WTC11 (cell line): Measurements from ENCODE around the gene GPR161. TPM values are rescaled to one million over a fixed set of nuclear protein-coding genes. Genes with fewer than 3 reads are reported as not detected.

ENCODE experiments used
- ATAC-seq: fragments of 200-7000 bp; cut with Tn5 transposase; 2 replicates; pipeline ENCODE4 v1.10.0; 2021; ENCODE audit warnings: mild to moderate bottlenecking, moderate library complexity
- CTCF ChIA-PET: fragments of 300-600 bp; sonication (Branson Sonifier 250); formaldehyde crosslinking; loops from one replicate; lab custom pipeline; 2021; ENCODE audit warnings: antibody characterized with exemption; lab: Charles Lee
- POLR2A ChIA-PET: fragments of 350-600 bp; sonication (Branson Sonifier 250); formaldehyde crosslinking; loops from one replicate; lab custom pipeline; 2021; ENCODE audit warnings: antibody characterized with exemption; lab: Charles Lee
- DNase-seq: peaks from one replicate; pipeline ENCODE4 v3.0.0; 2021; ENCODE audit warnings: low spot score
- H3K27ac Mint-ChIP-seq: 2 replicates; pipeline ENCODE4 v1.8.0; 2021; ENCODE audit warnings: mixed read lengths
- H3K27me3 Mint-ChIP-seq: 2 replicates; pipeline ENCODE4 v1.8.0; 2021; ENCODE audit warnings: low read depth, mild to moderate bottlenecking, moderate library complexity, mixed read lengths
- H3K36me3 Mint-ChIP-seq: 2 replicates; pipeline ENCODE4 v1.8.0; 2021; ENCODE audit warnings: mixed read lengths
- H3K4me1 Mint-ChIP-seq: 2 replicates; pipeline ENCODE4 v1.8.0; 2022; ENCODE audit warnings: mixed read lengths
- H3K4me3 Mint-ChIP-seq: 2 replicates; pipeline ENCODE4 v1.8.0; 2021; ENCODE audit warnings: mild to moderate bottlenecking, moderate library complexity, mixed read lengths
- H3K9me3 Mint-ChIP-seq: 2 replicates; pipeline ENCODE4 v1.8.0; 2021; ENCODE audit warnings: mixed read lengths
- FOXK1 ChIP-seq: sonication (generic); formaldehyde crosslinking; IDR thresholded peaks from 2 replicates; pipeline ENCODE4 v1.8.0; 2022; ENCODE audit warnings: mild to moderate bottlenecking, moderate library complexity, missing genetic modification reagents
- OVOL2 ChIP-seq: fragments of 250-450 bp; sonication (Bioruptor Pico); IDR thresholded peaks from 2 replicates; pipeline ENCODE4 v1.9.0; 2021; ENCODE audit warnings: mild to moderate bottlenecking, borderline replicate concordance
- SMAD4 ChIP-seq: sonication (generic); formaldehyde crosslinking; IDR thresholded peaks from 2 replicates; pipeline ENCODE4 v1.8.0; 2022; ENCODE audit warnings: mild to moderate bottlenecking, missing genetic modification reagents
- TP53 ChIP-seq: sonication (generic); formaldehyde crosslinking; IDR thresholded peaks from 2 replicates; pipeline ENCODE4 v1.8.1; 2023; ENCODE audit warnings: mild to moderate bottlenecking, missing genetic modification reagents
- ZNF121 ChIP-seq: sonication (generic); formaldehyde crosslinking; IDR thresholded peaks from 2 replicates; pipeline ENCODE4 v1.8.0; 2023; ENCODE audit warnings: missing genetic modification reagents
- ZNF671 ChIP-seq: fragments of 250-450 bp; sonication (Bioruptor Pico); IDR thresholded peaks from 2 replicates; pipeline ENCODE4 v1.8.0; 2021; ENCODE audit warnings: mild to moderate bottlenecking
- total RNA-seq: library from RNA; stranded (reverse); gene quantifications from 3 replicates; pipeline ENCODE4 v1.2.3, GENCODE V29; 2021
- TF ChIP-seq, protein P1 (sequence below): sonication (generic); formaldehyde crosslinking; IDR thresholded peaks from 2 replicates; pipeline ENCODE4 v1.8.0; 2023; ENCODE audit warnings: missing genetic modification reagents, mild to moderate bottlenecking, borderline replicate concordance
- TF ChIP-seq, protein P2 (sequence below): sonication (generic); formaldehyde crosslinking; IDR thresholded peaks from 2 replicates; pipeline ENCODE4 v1.8.0; 2022; ENCODE audit warnings: mild to moderate bottlenecking, missing genetic modification reagents
- TF ChIP-seq, protein P3 (sequence below): sonication (generic); formaldehyde crosslinking; IDR thresholded peaks from 2 replicates; pipeline ENCODE4 v1.8.0; 2022; ENCODE audit warnings: mild to moderate bottlenecking, missing genetic modification reagents
- TF ChIP-seq, protein P4 (sequence below): sonication (generic); formaldehyde crosslinking; IDR thresholded peaks from 2 replicates; pipeline ENCODE4 v1.8.0; 2022; ENCODE audit warnings: mild to moderate bottlenecking, missing genetic modification reagents
- TF ChIP-seq, protein P5 (sequence below): sonication (generic); formaldehyde crosslinking; IDR thresholded peaks from 2 replicates; pipeline ENCODE4 v1.8.0; 2022; ENCODE audit warnings: missing genetic modification reagents
- TF ChIP-seq, protein P6 (sequence below): sonication (generic); formaldehyde crosslinking; IDR thresholded peaks from 2 replicates; pipeline ENCODE4 v1.8.1; 2022; ENCODE audit warnings: low read depth, missing genetic modification reagents, borderline replicate concordance

GPR161 gene
- total RNA-seq, 1 experiment from 2014 or later, result 11.6 TPM

DNA sequence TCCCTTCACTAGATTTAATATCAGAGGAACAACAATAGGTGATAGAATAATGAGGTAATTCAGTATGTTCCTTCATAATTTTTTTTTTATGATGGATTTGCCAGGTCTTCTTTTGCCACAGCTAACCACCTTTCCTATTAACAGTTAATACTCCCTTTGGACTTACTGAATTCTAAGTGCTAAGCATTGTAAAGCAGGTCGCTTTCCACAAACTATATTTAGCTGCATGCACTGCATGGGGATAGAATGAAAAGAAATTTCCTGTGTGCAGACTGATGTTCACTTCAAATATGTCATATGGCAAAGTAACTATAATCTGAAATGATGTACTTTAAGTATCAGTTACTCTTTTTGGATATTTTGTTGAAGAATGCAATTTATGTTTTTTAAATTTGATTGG lies 85.8 kb downstream of the GPR161 start (continued):
- TF ChIP-seq, protein P1, sequence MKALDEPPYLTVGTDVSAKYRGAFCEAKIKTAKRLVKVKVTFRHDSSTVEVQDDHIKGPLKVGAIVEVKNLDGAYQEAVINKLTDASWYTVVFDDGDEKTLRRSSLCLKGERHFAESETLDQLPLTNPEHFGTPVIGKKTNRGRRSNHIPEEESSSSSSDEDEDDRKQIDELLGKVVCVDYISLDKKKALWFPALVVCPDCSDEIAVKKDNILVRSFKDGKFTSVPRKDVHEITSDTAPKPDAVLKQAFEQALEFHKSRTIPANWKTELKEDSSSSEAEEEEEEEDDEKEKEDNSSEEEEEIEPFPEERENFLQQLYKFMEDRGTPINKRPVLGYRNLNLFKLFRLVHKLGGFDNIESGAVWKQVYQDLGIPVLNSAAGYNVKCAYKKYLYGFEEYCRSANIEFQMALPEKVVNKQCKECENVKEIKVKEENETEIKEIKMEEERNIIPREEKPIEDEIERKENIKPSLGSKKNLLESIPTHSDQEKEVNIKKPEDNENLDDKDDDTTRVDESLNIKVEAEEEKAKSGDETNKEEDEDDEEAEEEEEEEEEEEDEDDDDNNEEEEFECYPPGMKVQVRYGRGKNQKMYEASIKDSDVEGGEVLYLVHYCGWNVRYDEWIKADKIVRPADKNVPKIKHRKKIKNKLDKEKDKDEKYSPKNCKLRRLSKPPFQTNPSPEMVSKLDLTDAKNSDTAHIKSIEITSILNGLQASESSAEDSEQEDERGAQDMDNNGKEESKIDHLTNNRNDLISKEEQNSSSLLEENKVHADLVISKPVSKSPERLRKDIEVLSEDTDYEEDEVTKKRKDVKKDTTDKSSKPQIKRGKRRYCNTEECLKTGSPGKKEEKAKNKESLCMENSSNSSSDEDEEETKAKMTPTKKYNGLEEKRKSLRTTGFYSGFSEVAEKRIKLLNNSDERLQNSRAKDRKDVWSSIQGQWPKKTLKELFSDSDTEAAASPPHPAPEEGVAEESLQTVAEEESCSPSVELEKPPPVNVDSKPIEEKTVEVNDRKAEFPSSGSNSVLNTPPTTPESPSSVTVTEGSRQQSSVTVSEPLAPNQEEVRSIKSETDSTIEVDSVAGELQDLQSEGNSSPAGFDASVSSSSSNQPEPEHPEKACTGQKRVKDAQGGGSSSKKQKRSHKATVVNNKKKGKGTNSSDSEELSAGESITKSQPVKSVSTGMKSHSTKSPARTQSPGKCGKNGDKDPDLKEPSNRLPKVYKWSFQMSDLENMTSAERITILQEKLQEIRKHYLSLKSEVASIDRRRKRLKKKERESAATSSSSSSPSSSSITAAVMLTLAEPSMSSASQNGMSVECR (CRISPR knock-in tag), result no peak

DNA sequence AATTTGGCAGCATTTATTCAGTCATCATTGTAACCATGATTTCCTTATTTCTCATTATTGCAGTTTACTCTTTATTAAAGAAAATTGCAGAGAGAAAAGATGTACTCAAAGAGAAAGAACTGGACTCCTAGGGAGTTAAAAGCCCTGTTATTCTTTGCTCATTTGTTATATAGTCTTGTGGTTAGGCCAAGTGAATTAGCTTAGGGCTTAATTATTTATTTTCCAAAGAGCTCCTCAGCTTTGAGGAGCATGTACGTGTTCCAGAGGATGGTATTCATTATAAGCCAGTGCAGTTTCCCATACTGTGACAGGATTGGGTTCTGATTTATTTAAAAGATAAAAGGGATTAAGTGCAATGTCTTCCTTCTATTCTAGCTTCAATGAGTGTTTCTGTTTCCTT lies 86.4 kb downstream of the GPR161 start:
- no peaks in the 10 kb centered on the region for H3K4me1 Mint-ChIP-seq
- no peaks in the 10 kb centered on the region for H3K9me3 Mint-ChIP-seq
- POLR2A ChIA-PET, result interaction anchor here (0.7 to 0.9 kb wide), 2 partner anchors 20 to 77 kb away, joined by 3 to 5 read pairs; no protein-coding TSS in a partner anchor
- ATAC-seq, result no peak
- no peak overlapping the region for H3K4me3 Mint-ChIP-seq
- no peak overlapping the region for H3K27ac Mint-ChIP-seq
- 0 out of 2 replicates have a peak, but pooled peaks cover 2% of the 10 kb centered on the region for H3K36me3 Mint-ChIP-seq
- CTCF ChIA-PET, result interaction anchor here (2.1 kb wide), 1 partner anchor 32 kb away, joined by 14 read pairs; no protein-coding TSS in a partner anchor
- DNase-seq, result no peak
- H3K27me3 Mint-ChIP-seq, result no peaks in the 10 kb centered on the region
- TF ChIP-seq, protein P2, sequence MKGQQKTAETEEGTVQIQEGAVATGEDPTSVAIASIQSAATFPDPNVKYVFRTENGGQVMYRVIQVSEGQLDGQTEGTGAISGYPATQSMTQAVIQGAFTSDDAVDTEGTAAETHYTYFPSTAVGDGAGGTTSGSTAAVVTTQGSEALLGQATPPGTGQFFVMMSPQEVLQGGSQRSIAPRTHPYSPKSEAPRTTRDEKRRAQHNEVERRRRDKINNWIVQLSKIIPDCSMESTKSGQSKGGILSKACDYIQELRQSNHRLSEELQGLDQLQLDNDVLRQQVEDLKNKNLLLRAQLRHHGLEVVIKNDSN (CRISPR knock-in tag), result no peak
- TF ChIP-seq, protein P3, sequence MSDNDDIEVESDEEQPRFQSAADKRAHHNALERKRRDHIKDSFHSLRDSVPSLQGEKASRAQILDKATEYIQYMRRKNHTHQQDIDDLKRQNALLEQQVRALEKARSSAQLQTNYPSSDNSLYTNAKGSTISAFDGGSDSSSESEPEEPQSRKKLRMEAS (CRISPR knock-in tag), result no peak
- TF ChIP-seq, protein P4, sequence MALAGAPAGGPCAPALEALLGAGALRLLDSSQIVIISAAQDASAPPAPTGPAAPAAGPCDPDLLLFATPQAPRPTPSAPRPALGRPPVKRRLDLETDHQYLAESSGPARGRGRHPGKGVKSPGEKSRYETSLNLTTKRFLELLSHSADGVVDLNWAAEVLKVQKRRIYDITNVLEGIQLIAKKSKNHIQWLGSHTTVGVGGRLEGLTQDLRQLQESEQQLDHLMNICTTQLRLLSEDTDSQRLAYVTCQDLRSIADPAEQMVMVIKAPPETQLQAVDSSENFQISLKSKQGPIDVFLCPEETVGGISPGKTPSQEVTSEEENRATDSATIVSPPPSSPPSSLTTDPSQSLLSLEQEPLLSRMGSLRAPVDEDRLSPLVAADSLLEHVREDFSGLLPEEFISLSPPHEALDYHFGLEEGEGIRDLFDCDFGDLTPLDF (CRISPR knock-in tag), result no peak
- no peak for TF ChIP-seq FOXK1 (CRISPR knock-in tag)
- TF ChIP-seq SMAD4, result no peak
- TF ChIP-seq, protein P1 (CRISPR knock-in tag), result no peak
- TF ChIP-seq, protein P5, sequence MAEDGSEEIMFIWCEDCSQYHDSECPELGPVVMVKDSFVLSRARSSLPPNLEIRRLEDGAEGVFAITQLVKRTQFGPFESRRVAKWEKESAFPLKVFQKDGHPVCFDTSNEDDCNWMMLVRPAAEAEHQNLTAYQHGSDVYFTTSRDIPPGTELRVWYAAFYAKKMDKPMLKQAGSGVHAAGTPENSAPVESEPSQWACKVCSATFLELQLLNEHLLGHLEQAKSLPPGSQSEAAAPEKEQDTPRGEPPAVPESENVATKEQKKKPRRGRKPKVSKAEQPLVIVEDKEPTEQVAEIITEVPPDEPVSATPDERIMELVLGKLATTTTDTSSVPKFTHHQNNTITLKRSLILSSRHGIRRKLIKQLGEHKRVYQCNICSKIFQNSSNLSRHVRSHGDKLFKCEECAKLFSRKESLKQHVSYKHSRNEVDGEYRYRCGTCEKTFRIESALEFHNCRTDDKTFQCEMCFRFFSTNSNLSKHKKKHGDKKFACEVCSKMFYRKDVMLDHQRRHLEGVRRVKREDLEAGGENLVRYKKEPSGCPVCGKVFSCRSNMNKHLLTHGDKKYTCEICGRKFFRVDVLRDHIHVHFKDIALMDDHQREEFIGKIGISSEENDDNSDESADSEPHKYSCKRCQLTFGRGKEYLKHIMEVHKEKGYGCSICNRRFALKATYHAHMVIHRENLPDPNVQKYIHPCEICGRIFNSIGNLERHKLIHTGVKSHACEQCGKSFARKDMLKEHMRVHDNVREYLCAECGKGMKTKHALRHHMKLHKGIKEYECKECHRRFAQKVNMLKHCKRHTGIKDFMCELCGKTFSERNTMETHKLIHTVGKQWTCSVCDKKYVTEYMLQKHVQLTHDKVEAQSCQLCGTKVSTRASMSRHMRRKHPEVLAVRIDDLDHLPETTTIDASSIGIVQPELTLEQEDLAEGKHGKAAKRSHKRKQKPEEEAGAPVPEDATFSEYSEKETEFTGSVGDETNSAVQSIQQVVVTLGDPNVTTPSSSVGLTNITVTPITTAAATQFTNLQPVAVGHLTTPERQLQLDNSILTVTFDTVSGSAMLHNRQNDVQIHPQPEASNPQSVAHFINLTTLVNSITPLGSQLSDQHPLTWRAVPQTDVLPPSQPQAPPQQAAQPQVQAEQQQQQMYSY (CRISPR knock-in tag), result no peak
- TF ChIP-seq ZNF121 (CRISPR knock-in tag), result no peak
- no peak for TF ChIP-seq OVOL2 (CRISPR knock-in tag)
- TF ChIP-seq, protein P6, sequence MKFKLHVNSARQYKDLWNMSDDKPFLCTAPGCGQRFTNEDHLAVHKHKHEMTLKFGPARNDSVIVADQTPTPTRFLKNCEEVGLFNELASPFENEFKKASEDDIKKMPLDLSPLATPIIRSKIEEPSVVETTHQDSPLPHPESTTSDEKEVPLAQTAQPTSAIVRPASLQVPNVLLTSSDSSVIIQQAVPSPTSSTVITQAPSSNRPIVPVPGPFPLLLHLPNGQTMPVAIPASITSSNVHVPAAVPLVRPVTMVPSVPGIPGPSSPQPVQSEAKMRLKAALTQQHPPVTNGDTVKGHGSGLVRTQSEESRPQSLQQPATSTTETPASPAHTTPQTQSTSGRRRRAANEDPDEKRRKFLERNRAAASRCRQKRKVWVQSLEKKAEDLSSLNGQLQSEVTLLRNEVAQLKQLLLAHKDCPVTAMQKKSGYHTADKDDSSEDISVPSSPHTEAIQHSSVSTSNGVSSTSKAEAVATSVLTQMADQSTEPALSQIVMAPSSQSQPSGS (CRISPR knock-in tag), result no peak
- no peak for TF ChIP-seq TP53 (CRISPR knock-in tag)
- TF ChIP-seq ZNF671 (CRISPR knock-in tag), result no peak
